Activated CD4-positive, alpha-beta T cell treated with anti-CD3 and anti-CD28 coated beads, Interleukin-2, amount 50 U/mL, for 24 hours (primary cell): ENCODE measurements around the gene BTG3.

ENCODE experiments used
- DNase-seq, 2 donors: peaks; one replicate each; pipeline ENCODE4 v3.0.0-alpha.2; 2020; ENCODE audit warnings: low read depth in 1 of 2, low spot score in 1 of 2

BTG3 gene

GRCh38 chr21:17585875-17586450 is 26.7 kb downstream of the BTG3 start:
- DNase-seq: peak in 1 of 2 donors; percentile 18

GRCh38 chr21:17583898-17584297 is 28.8 kb downstream of the BTG3 start:
- no peak for DNase-seq

DNA sequence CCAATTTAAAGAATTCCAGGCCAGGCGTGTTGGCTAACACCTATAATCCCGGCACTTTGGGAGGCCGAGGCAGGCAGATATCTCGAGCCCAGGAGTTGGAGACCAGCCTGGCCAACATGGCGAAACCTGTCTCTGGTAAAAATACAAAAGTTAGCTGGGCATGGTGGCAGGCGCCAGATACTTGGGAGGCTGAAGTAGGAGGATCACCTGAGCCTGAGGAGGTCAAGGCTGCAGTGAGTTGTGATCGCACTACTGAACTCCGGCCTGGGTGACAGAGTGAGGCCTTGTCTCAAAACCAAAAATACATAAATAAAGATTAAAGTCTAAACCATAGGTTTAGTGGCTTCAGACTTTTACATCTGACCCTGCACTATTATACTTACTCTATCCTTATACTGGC is 32.4 kb downstream of the BTG3 start:
- DNase-seq: no peak

GRCh38 chr21:17578876-17579275 is 33.8 kb downstream of the BTG3 start:
- DNase-seq: no peak

- DNase-seq: no peak
Observed at GRCh38 chr21:17578162-17578561, 34.5 kb downstream of the BTG3 start.

- DNase-seq: no peak
Observed at GRCh38 chr21:17577701-17578100, 35.0 kb downstream of the BTG3 start.

- DNase-seq: no peak
Observed at GRCh38 chr21:17576080-17576835, 36.4 kb downstream of the BTG3 start.

DNA sequence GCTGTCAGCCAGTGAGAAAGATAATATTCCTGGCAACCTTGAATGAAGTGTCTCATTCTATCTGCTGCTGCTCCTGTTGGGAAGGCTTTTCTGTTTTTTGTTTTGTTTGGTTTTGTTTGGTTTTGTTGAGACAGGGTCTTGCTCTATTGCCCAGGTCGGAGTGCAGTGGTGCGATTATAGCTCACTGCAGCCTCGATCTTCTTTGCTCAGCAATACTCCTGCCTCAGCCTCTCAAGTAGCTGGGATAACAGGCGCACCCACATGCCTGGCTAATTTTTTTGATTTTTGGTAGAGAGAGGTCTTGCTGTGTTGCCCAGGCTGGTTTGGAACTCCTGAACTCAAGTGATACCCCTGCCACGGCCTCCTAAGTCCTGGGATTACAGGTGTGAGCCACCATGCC is 37.6 kb downstream of the BTG3 start:
- DNase-seq: no peak

DNA sequence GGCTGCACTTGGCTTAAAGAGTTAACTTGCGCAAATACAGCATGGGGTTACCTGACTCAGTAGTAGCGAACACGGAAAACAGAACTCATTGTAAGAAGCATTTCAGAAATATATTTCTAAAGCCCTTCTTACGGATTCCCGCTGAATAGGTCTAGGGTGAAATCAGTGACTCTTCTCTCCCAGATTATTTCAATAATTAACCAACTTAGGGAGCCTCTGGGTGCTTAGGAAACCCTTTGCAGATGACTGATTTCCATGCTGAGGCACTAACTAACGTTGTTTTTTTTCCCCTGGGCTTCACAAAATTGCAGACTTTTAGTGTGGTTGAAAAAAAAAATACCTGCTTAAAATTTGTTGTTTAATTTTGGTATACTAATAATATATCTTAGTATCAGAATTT is 40.3 kb downstream of the BTG3 start:
- no peak for DNase-seq

GRCh38 chr21:17570786-17571185 is 41.9 kb downstream of the BTG3 start:
- no peak for DNase-seq

- DNase-seq: no peak
Observed at GRCh38 chr21:17560377-17561025, 52.2 kb downstream of the BTG3 start.

DNA sequence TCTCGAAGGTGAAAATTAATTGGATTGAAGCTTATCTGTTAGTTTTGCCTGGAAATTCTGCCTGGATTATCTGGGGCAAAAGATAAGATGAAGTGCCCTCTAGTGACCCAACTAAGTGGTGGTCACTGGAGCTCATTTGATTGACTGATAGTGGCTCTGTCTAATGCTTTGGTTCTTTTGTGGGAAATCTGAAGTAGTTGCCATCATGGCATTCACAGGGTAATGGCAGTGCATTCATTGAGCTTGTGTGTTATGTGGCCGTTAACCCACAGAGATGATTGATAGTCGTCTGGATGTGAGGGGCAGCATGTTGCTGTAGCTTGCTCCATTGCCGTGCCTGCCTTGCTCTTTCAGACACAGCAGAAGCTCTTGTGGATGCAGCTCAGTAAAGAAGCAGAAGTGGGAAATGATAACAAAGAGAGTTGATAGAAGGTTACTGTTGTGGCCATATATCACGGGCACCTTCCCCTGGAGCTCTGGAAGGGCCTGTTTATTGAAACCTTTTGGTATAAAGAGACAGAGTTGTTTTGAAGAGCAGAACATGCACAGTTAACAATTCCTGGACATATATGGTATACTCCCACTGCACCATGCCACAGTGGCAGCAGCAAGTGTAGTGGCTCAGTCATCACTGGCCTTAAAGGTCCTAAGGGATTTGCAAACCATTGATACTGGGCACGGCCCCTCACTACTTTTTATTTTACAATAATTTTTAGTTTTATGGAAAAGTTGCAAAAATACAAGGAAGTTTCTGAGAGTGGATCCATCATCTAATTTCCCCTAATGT is 57.8 kb downstream of the BTG3 start:
- DNase-seq: no peak

DNA sequence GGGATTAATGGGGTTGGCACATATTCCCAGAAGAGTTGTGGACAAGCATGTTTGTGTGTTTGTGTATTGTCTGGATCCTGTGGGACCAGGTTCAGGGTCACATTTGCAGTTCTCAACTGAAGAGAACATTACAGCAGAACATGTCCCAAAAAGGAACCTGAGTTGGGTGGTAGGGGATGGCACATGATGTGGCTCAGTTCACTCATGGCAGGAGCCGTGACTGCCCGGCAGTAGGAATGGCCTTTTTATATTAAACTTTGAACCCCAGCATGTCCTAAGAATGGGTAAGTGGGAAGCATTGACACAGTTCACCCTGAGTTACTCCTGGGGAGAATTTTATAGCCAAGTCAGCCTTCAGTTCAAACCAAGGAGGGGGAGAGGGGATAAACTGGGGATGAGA is 58.6 kb downstream of the BTG3 start:
- DNase-seq: no peak

- no peak for DNase-seq
Observed at GRCh38 chr21:17552410-17552809, 60.3 kb downstream of the BTG3 start.

DNA sequence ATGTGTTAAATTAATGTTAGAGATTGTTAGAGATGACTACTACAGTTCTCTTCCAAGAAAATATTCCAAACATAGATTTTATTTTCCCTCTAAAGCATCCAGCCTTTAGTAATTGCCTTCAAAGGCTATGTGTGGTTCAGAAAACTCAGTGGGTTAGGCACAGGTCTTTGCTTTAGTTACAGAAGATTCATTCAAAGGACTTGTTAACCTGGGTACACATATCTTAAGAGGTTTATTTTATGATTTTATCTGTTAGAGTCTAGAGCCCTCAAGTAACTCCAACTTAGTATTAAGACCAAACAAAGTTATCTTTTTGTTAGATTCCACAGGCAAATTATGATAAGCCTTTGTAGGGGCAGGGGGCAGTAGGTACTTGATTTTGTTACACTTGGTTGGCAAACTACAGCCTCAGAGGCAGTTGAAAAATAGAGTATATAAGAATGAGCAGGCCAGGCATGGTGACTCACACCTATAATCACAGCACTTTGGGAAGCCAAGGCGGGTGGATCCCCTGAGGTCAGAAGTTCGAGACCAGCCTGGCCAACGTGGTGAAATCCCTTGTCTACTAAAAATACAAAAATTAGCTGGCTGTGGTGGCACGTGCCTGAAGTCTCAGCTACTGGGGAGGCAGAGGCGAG is 61.9 kb downstream of the BTG3 start:
- no peak for DNase-seq

DNA sequence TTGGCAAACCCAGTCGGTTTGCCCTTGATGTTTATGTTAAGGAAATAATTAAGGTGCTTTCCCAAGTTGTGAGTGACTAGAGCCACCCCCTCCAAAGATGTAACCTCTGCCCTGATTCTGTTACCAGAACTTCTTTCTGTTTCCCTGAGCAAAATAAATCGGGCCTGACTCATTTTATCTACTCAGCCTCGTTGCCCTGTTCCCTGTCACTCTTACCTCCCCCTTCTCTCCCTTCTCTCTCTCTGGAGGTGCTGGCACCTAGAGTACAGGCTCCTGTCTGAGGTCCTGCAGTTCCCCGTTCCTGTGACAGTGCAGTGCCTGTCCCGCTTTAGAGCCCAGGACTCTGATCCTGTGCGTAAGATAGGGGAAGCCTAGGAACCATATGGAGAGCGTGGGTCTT is 64.4 kb downstream of the BTG3 start:
- DNase-seq: no peak

- DNase-seq: no peak
Observed at GRCh38 chr21:17545007-17545406, 67.7 kb downstream of the BTG3 start.
